CD4-positive, alpha-beta T cell treated with Interleukin-15 for 4 hours (primary cell): ENCODE data around the gene PERCC1.
"Not testable (repeated sequence)": the region's sequence is repeated elsewhere in the genome, so short reads cannot be mapped to it uniquely, and the experiment has no call there.

Experiments used
- DNase-seq: peaks from one replicate; pipeline ENCODE4 v3.0.0-alpha.2; 2020; ENCODE audit warnings: low spot score

Gene PERCC1

DNA sequence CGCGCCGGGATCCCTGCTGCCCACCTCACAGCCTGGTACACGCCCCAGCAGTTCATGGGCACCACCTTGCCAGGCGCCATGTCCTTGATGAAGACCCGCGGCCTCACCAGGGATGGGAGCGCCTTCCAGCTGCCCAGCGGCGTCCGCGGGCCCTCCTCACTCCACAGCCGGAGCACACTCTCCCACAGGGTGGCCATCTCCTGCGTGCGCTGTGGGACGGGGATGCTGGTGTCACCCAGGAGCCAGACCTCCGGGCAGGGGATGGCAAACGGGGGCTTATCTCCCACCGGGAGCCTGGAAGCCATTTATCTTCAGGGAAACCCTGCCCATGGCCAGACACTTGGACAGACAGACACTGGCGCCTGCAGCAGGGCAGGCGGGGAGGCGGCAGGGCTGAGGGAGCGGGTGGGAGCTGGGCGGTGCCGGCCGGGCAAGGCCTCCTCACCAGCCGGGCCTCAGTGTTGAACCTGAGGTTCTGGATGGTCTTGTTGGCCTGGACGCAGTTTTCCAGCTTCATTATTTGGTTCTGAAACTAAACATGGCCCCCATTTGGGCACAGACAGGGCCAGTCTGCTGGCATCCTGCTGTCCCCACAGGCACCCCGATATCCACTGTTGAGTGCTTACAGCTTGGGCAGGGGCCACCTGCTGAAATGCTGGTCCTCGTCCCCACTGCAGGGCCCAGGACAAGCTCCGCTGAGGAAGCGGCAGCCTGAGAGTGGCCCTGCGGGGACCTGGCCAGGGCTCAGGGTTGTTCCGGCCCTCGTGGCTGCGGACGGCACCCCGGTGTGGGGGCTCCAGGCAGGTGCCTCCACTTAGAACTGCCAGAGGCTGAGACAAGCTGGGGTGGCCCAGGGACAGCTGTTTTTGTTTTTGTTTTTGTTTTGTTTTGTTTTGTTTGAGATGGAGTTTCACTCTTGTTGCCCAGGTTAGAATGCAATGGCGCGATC lies 4.0 kb downstream of the PERCC1 start:
- no peak for DNase-seq

DNA sequence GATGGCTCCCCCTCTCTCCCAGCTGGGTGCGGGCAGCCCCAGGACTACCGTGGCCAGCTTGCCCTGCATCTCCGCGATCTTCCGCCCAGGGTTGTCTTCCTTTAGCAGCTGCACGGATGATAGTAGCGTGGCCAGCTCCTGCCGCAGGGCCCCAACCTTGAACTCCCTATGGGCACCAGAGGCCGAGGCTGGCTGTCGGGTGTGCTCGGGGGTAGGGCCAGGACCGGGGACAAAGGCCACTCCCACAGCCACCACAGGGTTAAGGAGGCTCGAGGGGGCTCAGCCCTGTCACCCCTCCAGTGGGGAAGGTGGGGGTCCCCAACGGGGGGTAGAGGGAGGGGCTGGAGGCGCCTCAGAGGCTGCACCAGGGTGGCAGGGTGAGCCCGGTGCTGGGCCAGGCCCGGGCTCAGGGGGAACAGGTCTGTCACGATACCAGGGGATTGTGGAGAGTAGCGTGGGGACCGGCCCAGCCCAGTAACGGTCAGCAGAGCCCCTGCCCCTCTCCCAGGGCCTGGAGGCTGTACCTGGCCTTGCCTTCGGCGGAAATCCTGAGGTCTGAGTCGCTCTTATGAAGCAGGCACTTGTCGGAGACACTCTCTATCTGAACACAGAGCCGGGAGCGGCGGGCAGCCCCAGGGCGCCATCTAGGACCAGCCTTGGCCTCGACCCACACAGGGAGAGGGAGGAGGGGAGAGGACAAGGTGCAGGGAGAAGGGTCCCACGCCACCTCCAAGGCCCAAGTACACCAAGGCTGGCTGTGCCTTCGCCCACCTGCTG lies 5.2 kb downstream of the PERCC1 start:
- no peak for DNase-seq

GRCh38 chr16:1436731-1437355 lies 6.0 kb downstream of the PERCC1 start:
- no peak for DNase-seq

- no peak for DNase-seq
Observed at GRCh38 chr16:1437606-1438005, 6.7 kb downstream of the PERCC1 start.

DNA sequence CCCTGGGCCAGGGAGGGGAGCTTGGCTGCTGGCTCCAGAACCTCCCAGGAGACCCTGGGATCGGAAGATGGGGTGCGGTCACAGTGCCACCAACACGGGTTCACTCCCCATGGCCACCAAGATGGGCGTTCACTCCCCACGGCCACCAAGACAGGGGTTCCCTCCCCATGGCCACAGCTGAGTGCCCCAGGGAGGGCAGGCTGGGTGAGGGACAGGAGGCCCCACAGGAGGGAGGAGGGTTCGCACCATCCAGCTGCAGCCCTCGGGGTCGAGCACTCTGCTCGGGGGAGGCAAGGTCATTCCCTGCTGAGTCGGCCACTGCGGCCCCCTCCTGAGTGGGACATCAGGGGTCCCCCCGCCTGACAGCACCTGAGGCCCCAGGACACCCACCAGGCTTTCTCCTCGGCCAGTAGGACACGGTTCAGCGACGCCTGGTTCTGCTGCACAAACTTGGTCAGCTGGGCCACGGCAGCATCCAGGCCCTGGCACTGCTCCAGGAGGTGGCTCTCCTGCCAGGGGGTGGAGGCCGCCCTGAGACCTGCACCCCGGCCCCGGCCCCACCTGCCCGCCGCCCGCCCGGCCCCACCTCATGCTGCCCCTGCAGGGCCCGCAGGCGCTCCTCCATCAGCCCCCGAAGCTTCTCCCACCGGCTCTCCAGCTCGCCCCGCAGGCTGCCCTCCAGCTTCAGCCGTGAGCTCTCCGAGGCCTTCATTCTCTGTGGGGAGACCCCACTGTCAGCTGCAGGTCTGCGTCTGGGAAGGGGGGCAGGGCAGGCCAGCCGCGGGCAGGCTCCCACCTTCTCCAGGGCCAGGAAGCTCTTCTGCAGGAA lies 7.6 kb downstream of the PERCC1 start:
- DNase-seq, result no peak

GRCh38 chr16:1439058-1439698 lies 8.3 kb downstream of the PERCC1 start:
- DNase-seq, result no peak

GRCh38 chr16:1439699-1440074 lies 8.8 kb downstream of the PERCC1 start:
- not testable (repeated sequence) for DNase-seq

DNA sequence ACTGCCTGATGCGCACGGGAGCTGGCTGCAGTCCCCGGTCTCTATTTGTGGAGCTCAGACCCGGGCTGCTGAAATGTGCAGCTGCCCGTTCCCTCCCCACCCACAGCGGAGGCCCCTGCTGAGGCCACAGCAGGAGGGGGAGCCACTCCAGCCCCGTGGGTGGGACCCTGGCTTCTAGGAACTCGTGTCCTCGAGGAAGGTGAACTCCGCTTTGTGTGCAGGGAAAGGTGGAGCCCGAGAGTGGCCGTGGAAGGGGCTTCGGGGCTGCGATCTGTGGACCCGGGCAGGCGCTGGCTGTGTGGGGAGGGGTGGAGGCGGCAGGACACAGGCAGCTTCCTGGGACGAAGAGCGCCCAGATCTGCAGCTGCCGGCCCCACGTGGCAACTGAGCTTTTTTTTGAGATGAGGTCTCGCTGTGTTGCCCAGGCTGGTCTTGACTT lies 10.5 kb downstream of the PERCC1 start:
- DNase-seq, result no peak

DNA sequence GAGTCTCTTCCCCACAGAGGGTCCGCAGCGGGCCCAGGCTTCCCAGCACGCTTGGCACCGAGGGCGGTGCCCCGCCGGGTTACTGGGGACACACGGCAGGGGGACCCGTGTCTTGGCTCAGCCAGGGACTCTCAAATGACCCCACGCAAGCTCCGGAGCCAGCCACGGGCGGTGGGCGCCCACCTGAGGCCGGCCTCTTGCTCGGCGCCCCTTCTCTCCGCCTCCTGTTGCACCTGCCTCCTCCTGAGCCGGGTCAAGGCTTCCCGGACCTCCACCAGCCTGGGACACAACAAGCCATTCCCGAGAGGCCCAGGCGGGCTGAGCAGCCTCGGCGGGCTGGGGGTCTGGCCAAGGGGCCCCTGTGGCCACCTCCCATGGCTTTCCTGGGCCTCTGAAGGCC lies 11.8 kb downstream of the PERCC1 start:
- no peak for DNase-seq

- no peak for DNase-seq
Observed at GRCh38 chr16:1443403-1443973, 12.6 kb downstream of the PERCC1 start.

DNA sequence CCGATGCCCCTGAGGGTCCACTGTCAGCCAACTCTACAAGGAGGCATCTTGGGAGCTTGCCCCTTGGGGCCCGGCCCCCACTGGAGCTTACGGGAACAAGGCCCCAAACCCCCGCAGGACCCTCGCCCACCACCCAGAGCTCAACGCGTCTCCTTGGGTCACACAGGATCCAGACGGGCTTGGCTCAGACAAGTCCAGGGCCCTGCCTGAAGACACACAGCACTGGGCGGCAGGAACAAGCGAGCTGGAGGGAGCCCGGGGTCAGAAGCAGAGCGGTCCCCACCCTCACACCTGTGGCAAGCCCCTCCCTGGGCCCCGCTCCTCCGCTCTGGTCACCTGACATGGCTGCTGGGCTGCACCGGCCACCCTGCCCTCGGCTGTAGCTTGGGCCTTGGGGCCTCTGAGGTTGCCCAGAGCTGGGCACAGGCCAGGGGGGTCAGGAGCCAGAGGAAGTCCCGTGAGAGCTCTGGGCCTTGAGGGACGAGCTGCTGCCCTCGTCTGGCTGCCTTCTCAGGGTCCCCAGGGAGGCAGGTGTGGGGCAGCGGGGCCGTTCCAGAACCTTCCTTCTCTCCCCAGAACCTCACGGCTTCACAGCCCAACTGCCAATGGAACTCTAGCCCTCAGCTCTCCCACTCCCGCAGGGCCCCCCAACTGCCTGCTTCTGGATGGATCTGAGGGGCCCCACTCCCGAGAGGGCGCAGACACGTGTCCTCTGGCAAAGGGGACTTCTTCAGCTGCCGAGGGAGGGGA lies 13.3 kb downstream of the PERCC1 start, which contains the start of gene CCDC154:
Gene CCDC154 (minus strand): TSS at position 577 of the 750 bp plus-strand sequence. CDS start 234 bp downstream, at position 343.
- DNase-seq, result no peak

- DNase-seq, result no peak
Observed at GRCh38 chr16:1444730-1445517, 14.0 kb downstream of the PERCC1 start.

DNA sequence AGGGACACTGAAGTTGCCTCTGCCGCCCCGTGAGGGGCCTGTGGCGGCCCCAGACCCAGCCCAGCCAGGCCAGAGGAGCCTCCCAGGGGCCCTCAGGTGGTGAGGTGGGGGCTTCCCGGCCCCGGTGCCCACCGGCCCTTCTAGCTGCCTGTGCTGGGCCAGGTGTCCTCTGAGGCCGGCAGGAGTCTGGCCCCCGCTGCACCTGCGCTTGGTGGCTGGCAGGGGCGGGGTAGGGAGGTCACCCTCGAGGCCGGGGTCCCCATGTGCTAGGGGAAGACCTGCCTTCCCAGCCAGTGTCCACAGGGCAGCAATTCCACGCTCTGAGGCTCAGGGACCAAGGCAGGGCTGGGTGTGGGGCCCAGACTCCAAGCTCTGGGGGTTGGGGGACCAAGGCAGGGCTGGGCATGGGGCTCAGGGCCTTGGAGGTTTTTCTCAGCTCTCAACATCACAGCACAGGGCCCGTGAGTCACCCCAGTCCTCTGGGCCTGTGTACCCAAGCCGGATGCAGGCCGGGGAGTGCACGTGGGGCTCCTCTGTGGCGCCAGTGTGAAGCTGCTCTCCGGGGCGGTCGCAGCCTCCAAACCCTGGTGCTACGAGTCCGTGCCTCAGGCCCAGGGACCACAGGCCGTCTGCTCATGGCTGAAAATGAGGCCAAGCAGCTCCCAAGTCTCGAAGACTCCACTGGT lies 14.8 kb downstream of the PERCC1 start:
- DNase-seq, result no peak

DNA sequence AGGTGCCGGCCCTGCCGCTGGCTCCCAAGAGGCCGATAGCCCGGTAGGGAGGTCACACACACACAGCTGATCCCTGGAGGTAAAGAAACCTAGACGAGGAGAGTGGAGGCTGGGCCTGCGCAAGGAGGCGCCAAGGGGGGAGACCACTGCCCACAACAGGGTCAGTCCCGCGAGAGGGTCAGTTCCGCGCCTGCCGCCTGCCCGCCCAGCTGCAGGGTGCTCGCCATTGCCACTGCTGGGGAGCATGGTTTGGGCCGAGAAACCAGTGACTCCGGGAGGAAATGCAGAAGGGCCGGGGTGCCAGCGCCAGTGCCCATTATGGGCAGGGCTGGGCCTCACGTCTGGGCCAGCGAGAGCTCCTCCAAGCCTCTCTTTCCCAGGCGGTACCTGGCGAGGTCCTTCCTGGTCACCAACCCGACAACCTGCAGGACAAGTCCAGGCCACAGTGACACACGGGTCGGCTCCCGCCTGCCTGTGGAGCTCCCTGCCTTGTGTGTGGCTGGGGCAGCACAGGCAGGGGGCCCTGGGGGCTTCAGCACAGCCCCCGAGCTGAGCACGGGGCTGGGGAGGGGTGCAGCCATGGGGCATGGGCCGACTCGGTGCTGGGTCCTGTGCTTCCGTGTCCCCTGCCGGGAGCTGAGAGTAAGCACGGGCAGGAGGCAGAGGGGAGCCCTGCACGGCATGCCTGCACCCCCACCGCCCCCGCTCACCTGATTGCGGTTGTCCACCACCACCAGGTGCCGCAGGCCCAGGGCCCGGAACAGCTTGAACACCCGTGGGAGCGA lies 15.6 kb downstream of the PERCC1 start:
- no peak for DNase-seq

- DNase-seq, result no peak
Observed at GRCh38 chr16:1447965-1448364, 17.1 kb downstream of the PERCC1 start.

DNA sequence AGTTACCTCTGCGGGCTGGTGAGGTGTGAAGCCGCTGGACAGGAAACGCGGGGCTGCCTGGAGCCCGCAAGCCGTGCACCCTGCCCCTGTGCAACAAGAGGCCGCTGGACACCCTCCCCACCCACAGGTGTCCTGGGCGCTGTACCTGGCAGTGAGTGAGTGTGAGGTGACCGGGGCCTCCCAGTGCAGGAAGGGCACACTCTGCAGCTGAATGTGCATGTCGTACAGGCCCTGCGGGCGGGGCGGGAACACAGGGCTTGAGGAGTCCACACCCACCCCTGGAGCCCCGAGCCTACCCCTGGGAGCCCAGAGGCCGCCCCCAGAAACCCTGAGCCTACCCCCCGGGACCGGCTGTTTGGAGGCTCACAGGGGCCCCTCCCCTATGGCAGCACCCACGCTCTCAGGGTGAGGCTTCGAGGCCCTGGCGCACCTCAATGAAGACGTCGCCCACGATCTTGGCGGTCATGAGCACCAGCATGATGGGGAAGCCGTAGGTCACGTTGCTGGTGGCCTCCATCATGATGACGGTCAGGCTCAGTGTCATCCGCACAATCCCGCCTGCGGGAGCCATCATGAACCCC lies 17.7 kb downstream of the PERCC1 start:
- no peak for DNase-seq

DNA sequence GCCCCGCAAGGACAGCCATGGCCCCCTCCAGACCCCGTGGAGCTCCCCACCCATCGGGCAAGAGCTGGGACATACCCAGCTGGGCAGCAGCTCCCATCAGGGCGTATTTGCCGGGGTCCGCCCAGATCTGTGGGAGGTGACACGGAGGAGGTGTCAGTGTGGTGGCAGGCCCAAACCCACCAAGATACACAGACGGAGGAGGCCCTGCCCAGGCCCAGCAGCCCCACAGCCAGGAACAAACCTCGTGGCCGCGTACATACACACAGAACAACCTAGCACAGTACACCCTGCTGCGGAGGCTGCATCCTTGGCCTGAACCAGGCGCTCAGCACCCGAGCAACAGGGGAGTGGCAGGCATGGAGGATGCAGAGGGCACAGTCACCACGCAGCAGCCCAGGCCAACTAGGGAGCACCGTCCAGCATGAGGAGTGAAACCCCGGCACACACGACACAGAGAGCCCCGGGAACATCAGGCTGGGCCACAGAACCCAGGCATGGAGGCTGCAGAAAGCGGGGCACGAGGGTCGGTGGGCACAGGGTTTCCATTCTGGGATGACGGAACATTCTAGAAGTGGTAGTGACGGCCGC lies 18.4 kb downstream of the PERCC1 start:
- DNase-seq, result no peak
